HCT116 (cell line): Measurements from ENCODE around the gene CRY2. TPM values are rescaled to one million over a fixed set of nuclear protein-coding genes. Genes with fewer than 3 reads are reported as not detected.

ENCODE experiments used
- ATAC-seq: fragments of 200-7000 bp; cut with Tn5 transposase; 2 replicates; pipeline ENCODE4 v1.9.1; 2020; ENCODE audit warnings: mild to moderate bottlenecking, moderate library complexity
- BruUV-seq: library from RNA; stranded (reverse); fragments of 400-500 nt; replicated peaks from 2 replicates; lab custom pipeline; 2021; lab: Mats Ljungman, UMichigan
- CTCF ChIA-PET: fragments of 300-600 bp; sonication (Branson Sonifier 250); formaldehyde crosslinking; loops from one replicate; lab custom pipeline; 2021; ENCODE audit warnings: antibody characterized with exemption; lab: Charles Lee
- POLR2A ChIA-PET: fragments of 300-600, 350-600 bp; sonication (Branson Sonifier 250); formaldehyde crosslinking; loops from one replicate; lab custom pipeline; 2021; ENCODE audit warnings: antibody characterized with exemption; lab: Charles Lee
- RAD21 ChIA-PET, 2 experiments: fragments of 300-600 bp; sonication (Branson Sonifier 250); formaldehyde crosslinking; loops; one replicate each; lab custom pipeline; 2023; ENCODE audit warnings: low total read pairs in 2 of 2; ENCODE audit not compliant: uncharacterized antibody in 2 of 2, unreplicated experiment in 2 of 2, low non-redundant PET in 1 of 2; lab: Charles Lee
- DNase-seq: peaks from one replicate; pipeline ENCODE4 v3.0.0-alpha.2; 2010; ENCODE audit warnings: low read depth, low spot score
- H2AFZ ChIP-seq: fragments of 200-600 bp; shearing (Covaris generic), sonication (generic); 2 replicates; pipeline ENCODE4 v1.6.1; 2017; ENCODE audit warnings: low read depth, mixed run types, mixed read lengths, antibody characterized with exemption, low read length; ENCODE audit not compliant: poor library complexity, severe bottlenecking
- H3K27ac ChIP-seq: 2 replicates; pipeline ENCODE4 v1.5.1; 2012; ENCODE audit warnings: low read depth, low read length
- H3K27me3 ChIP-seq: fragments of 200-600 bp; sonication (generic); 2 replicates; pipeline ENCODE4 v1.6.1; 2016; ENCODE audit warnings: mixed run types, low read length, mixed read lengths; ENCODE audit not compliant: insufficient read depth
- H3K36me3 ChIP-seq, 2 experiments: fragments of 200-500 bp in 1 of 2; fragments of 200-600 bp in 1 of 2; sonication (Bioruptor generic) in 1 of 2; sonication (generic) in 1 of 2; 2 replicates each; pipeline versions ENCODE4 v1.5.1 to v1.6.1; 2014 to 2016; ENCODE audit warnings: low read length in 2 of 2, inconsistent platforms in 1 of 2, mixed read lengths in 1 of 2, mixed run types in 1 of 2; ENCODE audit not compliant: insufficient read depth in 2 of 2, control insufficient read depth in 1 of 2
- H3K4me1 ChIP-seq, 2 experiments: fragments of 200-600 bp in 1 of 2; sonication (generic) in 1 of 2; 2 replicates each; pipeline versions ENCODE4 v1.5.1 to v1.6.1; 2012 to 2017; ENCODE audit warnings: low read length in 2 of 2, inconsistent platforms in 1 of 2, mild to moderate bottlenecking in 1 of 2, mixed read lengths in 1 of 2, mixed run types in 1 of 2, moderate library complexity in 1 of 2; ENCODE audit not compliant: insufficient read depth in 2 of 2, control insufficient read depth in 1 of 2
- H3K4me2 ChIP-seq: fragments of 200-600 bp; sonication (generic); 2 replicates; pipeline ENCODE4 v1.6.1; 2017; ENCODE audit warnings: mixed run types, low read length, mixed read lengths
- H3K4me3 ChIP-seq, 2 experiments: fragments of 200-600 bp in 1 of 2; sonication (generic) in 1 of 2; replicated peaks in 1 of 2; 2 replicates each; pipeline ENCODE4 v1.5.1; 2011 to 2016; ENCODE audit warnings: low read length in 2 of 2, control low read depth in 1 of 2, low read depth in 1 of 2, mild to moderate bottlenecking in 1 of 2, mixed read lengths in 1 of 2, mixed run types in 1 of 2
- H3K79me2 ChIP-seq: fragments of 200-600 bp; sonication (generic); 2 replicates; pipeline ENCODE4 v1.6.1; 2017; ENCODE audit warnings: mild to moderate bottlenecking, mixed run types, low read length, moderate library complexity, mixed read lengths; ENCODE audit not compliant: insufficient read depth
- H3K9ac ChIP-seq: fragments of 200-600 bp; sonication (generic); 2 replicates; pipeline ENCODE4 v1.6.1; 2016; ENCODE audit warnings: low read length, mixed read lengths
- H3K9me2 ChIP-seq: fragments of 200-600 bp; sonication (generic), shearing (Covaris generic); 2 replicates; pipeline ENCODE4 v1.6.1; 2017; ENCODE audit warnings: mixed run types, mild to moderate bottlenecking, moderate library complexity; ENCODE audit not compliant: insufficient read depth
- H3K9me3 ChIP-seq, 2 experiments: fragments of 200-500 bp in 1 of 2; fragments of 200-600 bp in 1 of 2; sonication (Bioruptor generic) in 1 of 2; sonication (generic) in 1 of 2; 2 replicates each; pipeline ENCODE4 v1.6.1; 2014 to 2017; ENCODE audit warnings: low read length in 2 of 2, mixed read lengths in 2 of 2, inconsistent platforms in 1 of 2, low read depth in 1 of 2, mild to moderate bottlenecking in 1 of 2, mixed run types in 1 of 2, moderate library complexity in 1 of 2; ENCODE audit not compliant: control insufficient read depth in 1 of 2, insufficient read depth in 1 of 2
- H4K20me1 ChIP-seq: fragments of 200-600 bp; sonication (generic), shearing (Covaris generic); 2 replicates; pipeline ENCODE4 v1.6.1; 2017; ENCODE audit warnings: mixed run types, mild to moderate bottlenecking, moderate library complexity; ENCODE audit not compliant: insufficient read depth
- CBX3 ChIP-seq: IDR thresholded peaks from 2 replicates; pipeline ENCODE4 v1.6.1; 2012; ENCODE audit warnings: low read depth
- CEBPB ChIP-seq: IDR thresholded peaks from 2 replicates; pipeline ENCODE4 v1.6.1; 2012; ENCODE audit warnings: low read depth
- EZH2 ChIP-seq: fragments of 200-600 bp; sonication (generic); IDR thresholded peaks from 2 replicates; pipeline ENCODE4 v1.6.1; 2017; ENCODE audit warnings: antibody characterized with exemption, mixed run types
- EZH2phosphoT487 ChIP-seq: fragments of 200-600 bp; IDR thresholded peaks from 2 replicates; pipeline ENCODE4 v1.6.1; 2018; ENCODE audit warnings: antibody characterized with exemption, borderline replicate concordance
- FOSL1 ChIP-seq: IDR thresholded peaks from 2 replicates; pipeline ENCODE4 v1.6.1; 2012; ENCODE audit warnings: low read depth
- MAX ChIP-seq: IDR thresholded peaks from 2 replicates; pipeline ENCODE4 v1.6.1; 2012
- POLR2A ChIP-seq: IDR thresholded peaks from 2 replicates; pipeline ENCODE4 v1.7.0; 2011; ENCODE audit warnings: borderline replicate concordance; ENCODE audit not compliant: insufficient read depth, insufficient read length; ENCODE audit errors: extremely low read depth
- POLR2AphosphoS5 ChIP-seq: IDR thresholded peaks from 2 replicates; pipeline ENCODE4 v1.6.1; 2011; ENCODE audit warnings: mild to moderate bottlenecking, low read depth, low read length, moderate library complexity
- REST ChIP-seq: IDR thresholded peaks from 2 replicates; pipeline ENCODE4 v1.6.1; 2012; ENCODE audit warnings: low read depth
- SIN3A ChIP-seq: IDR thresholded peaks from 2 replicates; pipeline ENCODE4 v1.6.1; 2012; ENCODE audit warnings: low read depth
- SRF ChIP-seq: IDR thresholded peaks from 2 replicates; pipeline ENCODE4 v1.6.1; 2012; ENCODE audit warnings: low read depth
- TCF7L2 ChIP-seq: IDR thresholded peaks from 2 replicates; pipeline ENCODE4 v1.7.0; 2011; ENCODE audit warnings: borderline replicate concordance, inconsistent platforms; ENCODE audit not compliant: insufficient read depth, insufficient read length; ENCODE audit errors: extremely low read depth
- YY1 ChIP-seq: IDR thresholded peaks from 2 replicates; pipeline ENCODE4 v1.6.1; 2011; ENCODE audit warnings: low read length, low read depth, moderate library complexity, mild to moderate bottlenecking; ENCODE audit not compliant: insufficient replicate concordance; ENCODE audit errors: extremely low read depth
- ZBTB33 ChIP-seq: IDR thresholded peaks from 2 replicates; pipeline ENCODE4 v1.6.1; 2011; ENCODE audit warnings: mild to moderate bottlenecking, low read length, moderate library complexity; ENCODE audit not compliant: insufficient replicate concordance; ENCODE audit errors: extremely low read depth
- ZNF274 ChIP-seq: fragments of 200-500 bp; sonication (Bioruptor generic); IDR thresholded peaks from 2 replicates; pipeline ENCODE4 v1.6.1; 2014; ENCODE audit warnings: mild to moderate bottlenecking, low read depth, low read length, inconsistent platforms
- intact Hi-C: fragments of 100-400 bp; cut with micrococcal nuclease; formaldehyde crosslinking; loops from 2 replicates; pipeline ENCODE4 v1.10.0; 2022
- total RNA-seq: library from RNA; stranded (reverse); gene quantifications from one replicate; pipeline ENCODE4 v1.2.1, GENCODE V29; 2021; ENCODE audit not compliant: unreplicated experiment
- TF ChIP-seq, protein P1 (sequence below): IDR thresholded peaks from 2 replicates; pipeline ENCODE4 v1.6.1; 2012
- TF ChIP-seq, protein P2 (sequence below), 3 experiments: fragments of 200-600 bp in 1 of 3; sonication (generic) in 1 of 3; IDR thresholded peaks in 2 of 3; conservative IDR thresholded peaks in 1 of 3; 2 replicates each; pipeline ENCODE4 v1.5.1; 2012 to 2017; ENCODE audit warnings: low read depth in 2 of 3, low read length in 2 of 3, antibody characterized with exemption in 1 of 3, borderline replicate concordance in 1 of 3, control low read depth in 1 of 3, mild to moderate bottlenecking in 1 of 3, mixed read lengths in 1 of 3, mixed run types in 1 of 3, moderate library complexity in 1 of 3; ENCODE audit not compliant: insufficient read depth in 1 of 3

Gene CRY2
- total RNA-seq, 1 experiment from 2014 or later: 18.0 TPM

DNA sequence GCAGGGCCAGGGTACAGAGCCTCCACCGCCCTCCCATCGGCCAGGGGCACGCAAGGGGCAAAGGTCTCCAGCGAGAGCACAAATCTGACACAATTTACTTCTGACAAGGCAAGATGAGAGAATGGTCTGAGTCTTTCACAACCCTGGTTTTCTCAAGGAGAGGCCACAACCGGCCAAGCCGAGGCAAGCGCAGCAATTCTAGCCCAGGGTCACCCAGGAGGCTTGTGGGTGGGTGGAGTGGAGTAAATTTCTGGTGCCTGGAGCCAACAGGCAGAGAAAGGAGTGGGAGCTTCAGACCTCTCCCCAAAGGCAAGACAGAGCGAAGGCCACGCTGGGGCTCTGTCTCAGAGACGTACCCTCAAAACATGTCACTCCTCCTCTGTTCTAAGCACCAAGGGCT is 84.5 kb downstream of the CRY2 start:
- Histone ChIP-seq H3K4me1 (peaks cover 0 to 8% of the 10 kb centered on the region in 2 experiments; a peak in 3 of 4 replicates), H3K9me3 (no peaks in the 10 kb centered on the region), H2AFZ (no peak overlapping the region), H4K20me1 (no peaks in the 10 kb centered on the region), H3K36me3 (peaks cover 8 to 13% of the 10 kb centered on the region in 2 experiments; a peak in 3 of 4 replicates), H3K4me2 (no peak overlapping the region), H3K9ac (no peak overlapping the region), H3K79me2 (no peaks in the 10 kb centered on the region), H3K4me3 (no peak overlapping the region), H3K27me3 (no peaks in the 10 kb centered on the region), H3K9me2 (no peaks in the 10 kb centered on the region), H3K27ac (no peak overlapping the region)
- ATAC-seq (no peak), DNase-seq (no peak)
- POLR2A ChIA-PET: no interaction called here
- TF ChIP-seq CBX3: no peak
- no peak for TF ChIP-seq ZNF274
- no peak for TF ChIP-seq POLR2A
- TF ChIP-seq ZBTB33: no peak
- TF ChIP-seq SIN3A: no peak
- TF ChIP-seq CEBPB: no peak
- no peak for TF ChIP-seq EZH2phosphoT487
- TF ChIP-seq YY1: no peak
- no peak for TF ChIP-seq SRF
- TF ChIP-seq REST: no peak
- TF ChIP-seq, protein P1, sequence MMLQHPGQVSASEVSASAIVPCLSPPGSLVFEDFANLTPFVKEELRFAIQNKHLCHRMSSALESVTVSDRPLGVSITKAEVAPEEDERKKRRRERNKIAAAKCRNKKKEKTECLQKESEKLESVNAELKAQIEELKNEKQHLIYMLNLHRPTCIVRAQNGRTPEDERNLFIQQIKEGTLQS: no peak
- no peak for TF ChIP-seq POLR2AphosphoS5
- TF ChIP-seq TCF7L2: no peak
- no peak for TF ChIP-seq FOSL1
- TF ChIP-seq, protein P2, sequence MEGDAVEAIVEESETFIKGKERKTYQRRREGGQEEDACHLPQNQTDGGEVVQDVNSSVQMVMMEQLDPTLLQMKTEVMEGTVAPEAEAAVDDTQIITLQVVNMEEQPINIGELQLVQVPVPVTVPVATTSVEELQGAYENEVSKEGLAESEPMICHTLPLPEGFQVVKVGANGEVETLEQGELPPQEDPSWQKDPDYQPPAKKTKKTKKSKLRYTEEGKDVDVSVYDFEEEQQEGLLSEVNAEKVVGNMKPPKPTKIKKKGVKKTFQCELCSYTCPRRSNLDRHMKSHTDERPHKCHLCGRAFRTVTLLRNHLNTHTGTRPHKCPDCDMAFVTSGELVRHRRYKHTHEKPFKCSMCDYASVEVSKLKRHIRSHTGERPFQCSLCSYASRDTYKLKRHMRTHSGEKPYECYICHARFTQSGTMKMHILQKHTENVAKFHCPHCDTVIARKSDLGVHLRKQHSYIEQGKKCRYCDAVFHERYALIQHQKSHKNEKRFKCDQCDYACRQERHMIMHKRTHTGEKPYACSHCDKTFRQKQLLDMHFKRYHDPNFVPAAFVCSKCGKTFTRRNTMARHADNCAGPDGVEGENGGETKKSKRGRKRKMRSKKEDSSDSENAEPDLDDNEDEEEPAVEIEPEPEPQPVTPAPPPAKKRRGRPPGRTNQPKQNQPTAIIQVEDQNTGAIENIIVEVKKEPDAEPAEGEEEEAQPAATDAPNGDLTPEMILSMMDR (IDR thresholded peaks at IDR 0.05 in 2 of 3, conservative IDR thresholded peaks at IDR 0.05 in 1 of 3; ENCODE audit: borderline replicate concordance in 1 of 3, insufficient read depth in 1 of 3, low read depth in 2 of 3, low read length in 2 of 3): no peak
- no peak for TF ChIP-seq EZH2
- no peak for TF ChIP-seq MAX
- CTCF ChIA-PET: no interaction called here
- intact Hi-C loops: no loop called here
- RAD21 ChIA-PET: no interaction called here
- BruUV-seq: no TSS peak
